GM21619 (cell line): ENCODE data around the gene CDHR2.
"Not testable (repeated sequence)": the region's sequence is repeated elsewhere in the genome, so short reads cannot be mapped to it uniquely, and the experiment has no call there.

ENCODE experiments used
- ATAC-seq: cut with Tn5 transposase; IDR thresholded peaks from one replicate; pipeline ENCODE4 v1.9.1; 2021; ENCODE audit not compliant: unreplicated experiment

CDHR2 gene

DNA sequence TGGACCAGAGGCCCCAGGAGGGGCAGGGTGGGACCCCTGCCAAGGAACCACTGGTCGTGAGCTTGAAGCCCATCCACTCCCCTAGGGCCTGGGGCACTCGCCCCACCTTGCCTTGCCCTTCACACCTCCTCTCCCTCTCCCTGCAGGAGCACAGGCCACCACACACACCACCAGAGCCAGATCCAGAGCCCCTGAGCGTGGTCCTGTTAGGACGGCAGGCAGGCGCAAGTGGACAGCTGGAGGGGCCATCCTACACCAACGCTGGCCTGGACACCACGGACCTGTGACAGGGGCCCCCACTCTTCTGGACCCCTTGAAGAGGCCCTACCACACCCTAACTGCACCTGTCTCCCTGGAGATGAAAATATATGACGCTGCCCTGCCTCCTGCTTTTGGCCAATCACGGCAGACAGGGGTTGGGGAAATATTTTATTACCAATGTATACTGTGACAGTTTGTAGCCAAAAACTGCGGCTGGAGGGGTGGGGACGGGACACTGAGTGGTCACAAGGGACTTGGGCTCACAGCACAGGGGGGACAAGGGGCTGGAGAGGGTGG lies 46.3 kb downstream of the CDHR2 start:
- ATAC-seq = no peak

DNA sequence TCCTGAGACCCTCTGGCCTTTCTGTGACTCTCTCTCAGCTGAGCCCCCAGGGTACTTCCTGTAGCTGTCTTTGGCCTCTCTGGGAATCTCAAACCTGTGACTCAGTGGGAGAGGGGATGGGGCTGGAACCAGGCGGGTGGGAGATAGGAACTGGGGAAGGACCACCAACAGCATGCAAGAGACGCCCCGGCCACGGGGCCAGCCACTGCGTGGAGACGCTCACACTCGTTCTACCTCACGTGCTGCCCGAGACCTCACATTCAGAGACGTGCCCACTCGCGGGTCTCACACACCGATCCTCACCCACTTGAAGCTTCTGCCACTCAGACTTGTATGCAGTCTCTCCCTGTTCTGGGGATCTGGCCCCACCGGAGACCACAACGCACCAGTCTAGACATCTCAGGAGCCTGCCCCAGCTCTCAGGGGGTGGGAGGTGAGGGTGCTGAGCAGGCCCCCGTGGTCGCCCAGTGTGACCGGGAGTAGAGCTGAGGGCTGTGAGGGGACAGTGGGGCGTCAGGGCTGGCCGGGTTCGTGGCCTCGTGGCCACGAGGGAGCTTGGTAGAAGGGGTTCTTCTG lies 47.0 kb downstream of the CDHR2 start:
- ATAC-seq = no peak

DNA sequence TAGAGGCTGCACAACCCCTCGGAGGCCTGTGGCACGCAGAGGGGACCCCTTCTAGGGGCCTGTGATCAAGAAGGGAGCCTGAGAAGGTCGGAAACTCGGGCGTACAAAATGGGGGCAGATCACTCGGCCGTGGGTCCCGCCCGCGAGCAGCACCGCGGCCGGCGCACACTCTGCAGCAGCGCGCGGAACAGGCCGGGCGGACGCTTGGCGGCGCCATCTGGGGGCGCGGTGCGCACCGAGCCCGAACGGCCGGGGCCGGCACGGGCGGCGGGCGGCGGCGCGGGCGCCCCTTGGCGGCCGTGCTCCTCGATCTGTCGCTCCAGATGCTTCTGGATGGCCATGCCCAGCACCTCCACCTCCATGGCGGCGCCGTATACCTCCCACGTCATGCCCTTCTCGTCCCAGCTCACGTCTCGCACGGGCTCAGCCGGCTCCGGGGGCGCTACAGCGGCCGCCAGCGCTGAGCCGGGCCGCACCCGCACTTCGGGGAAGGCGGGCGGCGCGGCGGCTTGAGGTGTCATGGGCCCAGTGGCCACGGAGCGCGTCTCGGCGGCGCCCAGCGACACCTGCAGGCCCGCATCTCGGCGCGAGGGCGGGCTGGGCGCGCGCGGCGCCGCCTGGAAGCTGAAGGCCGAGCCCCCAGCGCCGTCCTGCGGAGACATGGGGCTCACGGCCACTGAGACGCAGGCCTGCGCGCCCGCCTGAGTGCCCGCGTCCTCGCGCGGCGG lies 47.7 kb downstream of the CDHR2 start:
- peak; percentile 62 for ATAC-seq

DNA sequence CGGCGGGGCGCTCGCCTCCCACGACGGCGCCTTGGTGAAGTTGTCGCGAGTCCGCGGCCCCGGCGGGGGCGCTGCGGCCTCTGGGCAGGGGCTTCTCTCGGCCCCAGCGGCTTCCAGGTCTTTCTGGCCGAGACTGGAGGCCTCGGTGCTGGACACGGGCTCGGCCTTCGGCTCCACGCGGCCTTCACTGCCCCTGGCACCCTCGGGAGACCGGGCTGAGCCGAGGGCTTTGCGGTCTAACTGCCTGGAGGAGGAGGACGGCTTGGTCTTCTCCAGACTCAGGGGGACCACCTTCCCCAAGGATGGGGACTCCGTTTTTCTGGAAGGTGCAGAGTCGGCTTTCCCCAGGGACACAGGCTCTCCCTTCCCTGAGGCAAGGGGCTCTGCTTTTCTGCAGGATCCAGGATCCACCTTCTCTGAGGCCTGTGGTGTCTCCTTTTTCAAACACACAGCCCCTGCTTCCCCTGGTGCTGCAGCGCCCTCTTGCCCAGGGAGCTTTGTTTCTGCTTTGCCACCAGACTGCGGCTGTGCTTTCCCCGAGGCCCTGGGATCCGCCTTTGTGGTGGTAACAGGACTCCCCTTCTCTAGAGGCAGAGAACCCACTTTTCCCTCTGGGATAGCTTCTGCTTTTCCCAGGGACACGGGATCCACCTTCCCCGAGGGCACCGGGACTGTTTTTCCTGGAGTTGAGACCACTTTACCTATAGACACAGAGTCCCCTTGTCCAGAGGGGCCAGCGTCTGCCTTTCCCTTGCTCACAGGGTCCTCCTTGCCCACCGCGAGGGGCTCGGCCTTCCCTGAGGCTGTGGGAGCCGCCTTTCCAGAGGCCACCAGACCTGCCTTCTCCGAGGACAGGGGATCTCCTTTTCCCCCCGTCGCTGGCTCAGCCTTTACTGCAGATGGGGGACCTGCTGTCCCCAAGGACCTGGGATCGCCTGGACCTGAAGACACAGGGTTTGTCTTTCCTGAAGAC lies 48.6 kb downstream of the CDHR2 start:
- no peak for ATAC-seq

DNA sequence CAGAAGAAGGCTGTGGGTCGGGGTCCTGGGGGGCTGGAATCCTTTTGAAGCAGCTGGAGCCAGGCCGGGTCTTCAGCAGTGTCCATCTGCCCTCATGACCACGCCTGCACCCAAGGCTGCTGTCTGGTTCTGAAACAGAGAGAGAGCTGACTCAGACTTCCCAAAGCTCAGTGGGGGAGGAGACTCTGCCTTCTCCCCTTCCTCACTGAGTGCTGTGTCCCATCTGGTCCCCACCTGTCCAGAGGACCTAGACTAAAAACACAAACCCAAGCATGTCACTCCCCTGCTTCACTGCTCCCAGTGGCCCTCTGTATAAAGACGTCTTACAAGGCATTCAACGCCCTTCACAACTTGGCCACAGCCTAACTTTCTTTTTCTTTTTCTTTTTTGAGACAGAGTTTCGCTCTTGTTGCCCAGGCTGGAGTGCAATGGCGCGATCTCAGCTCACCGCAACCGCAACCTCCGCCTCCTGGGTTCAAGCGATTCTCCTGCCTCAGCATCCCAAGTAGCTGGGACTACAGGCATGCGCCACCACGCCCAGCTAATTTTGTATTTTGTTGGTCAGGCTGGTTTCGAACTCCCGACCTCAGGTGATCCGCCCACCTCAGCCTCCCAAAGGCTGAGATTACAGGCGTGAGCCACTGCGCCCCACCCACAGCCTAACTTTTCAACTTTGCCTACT lies 50.7 kb downstream of the CDHR2 start:
- not testable (repeated sequence) for ATAC-seq

DNA sequence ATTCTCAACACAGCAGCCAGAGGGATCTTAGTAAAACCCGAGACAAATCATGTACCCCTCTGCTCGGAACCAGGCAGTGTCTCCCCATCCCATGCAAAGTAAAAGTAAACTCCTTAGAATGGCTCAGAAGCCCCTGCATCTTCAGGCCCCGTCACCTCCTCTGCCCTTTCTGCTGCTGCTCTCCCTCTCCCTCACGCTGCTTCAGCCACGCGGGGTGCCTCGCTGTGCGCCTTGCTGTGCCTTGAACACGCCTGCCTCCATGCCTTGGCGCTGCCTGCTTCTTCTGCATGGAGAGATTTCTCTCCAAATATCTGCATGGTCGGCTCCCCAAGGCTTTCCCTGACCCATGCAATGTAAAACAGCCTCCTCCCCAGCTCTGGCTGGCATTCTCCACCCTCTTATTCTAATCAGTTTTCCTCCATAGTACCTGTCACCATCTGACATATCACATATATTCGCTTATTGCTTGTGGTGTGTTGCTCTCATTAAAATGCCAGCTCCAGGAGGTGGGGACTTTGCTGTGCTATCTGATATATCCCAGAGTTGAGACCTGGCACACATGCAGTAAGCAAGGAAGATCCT lies 52.9 kb downstream of the CDHR2 start:
- no peak for ATAC-seq

DNA sequence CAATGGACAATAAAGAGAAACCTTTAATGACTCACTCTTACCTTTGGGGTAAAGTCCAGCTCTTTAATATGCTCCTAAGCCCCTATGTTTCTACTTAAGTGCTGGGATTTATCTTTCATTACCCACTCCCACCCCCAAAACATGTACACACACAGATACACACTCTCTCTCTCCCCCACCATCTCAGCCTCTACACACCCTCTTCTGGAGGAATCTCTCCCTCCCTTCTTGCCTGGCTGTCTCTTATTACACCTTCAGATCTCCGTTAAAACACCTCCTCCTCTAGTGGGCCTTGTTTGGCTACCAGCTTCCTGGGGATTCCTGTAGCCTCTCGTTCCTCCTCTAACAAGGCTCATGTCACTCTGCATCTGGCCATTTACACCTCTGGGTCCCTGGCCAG lies 53.9 kb downstream of the CDHR2 start:
- no peak for ATAC-seq

DNA sequence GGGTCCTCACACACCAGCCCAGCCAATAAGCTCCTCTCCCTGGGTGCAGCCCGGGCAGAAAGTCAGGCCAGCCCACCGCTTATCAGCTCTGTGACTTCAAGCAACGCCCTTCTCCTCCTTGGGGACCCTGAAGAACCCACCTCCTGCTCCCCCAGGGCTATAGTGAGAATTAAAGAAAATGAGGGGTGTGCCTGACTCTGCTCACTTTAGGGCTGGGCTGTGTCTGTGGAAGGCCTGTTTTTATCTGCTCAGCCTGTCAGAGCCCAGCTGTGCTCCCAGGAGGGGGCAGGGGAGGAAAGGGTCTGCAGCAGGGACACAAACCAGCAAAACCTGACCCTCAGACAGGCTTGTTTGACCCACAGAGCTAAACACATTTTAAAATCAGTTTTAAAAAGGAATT lies 56.9 kb downstream of the CDHR2 start:
- ATAC-seq = no peak

DNA sequence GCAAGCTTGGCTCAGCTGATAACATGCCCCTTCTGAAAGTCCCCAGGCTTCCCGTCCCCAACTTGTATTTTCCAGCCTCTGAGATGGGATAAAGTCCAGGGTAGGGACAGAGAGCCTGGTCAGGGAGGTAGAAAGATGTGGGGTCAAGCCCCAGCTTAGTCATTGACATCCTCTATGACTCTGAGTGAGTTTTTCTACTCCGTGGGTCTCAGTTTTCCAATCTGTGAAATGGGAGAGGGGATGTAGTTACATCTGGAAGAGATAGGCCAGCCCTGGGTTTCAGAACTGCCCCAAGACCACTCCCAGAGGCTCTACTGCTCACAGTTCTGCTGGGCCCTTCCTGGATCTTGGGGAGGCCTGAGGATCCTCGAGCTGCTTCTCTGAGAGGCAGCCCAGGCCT lies 57.7 kb downstream of the CDHR2 start:
- ATAC-seq = no peak

DNA sequence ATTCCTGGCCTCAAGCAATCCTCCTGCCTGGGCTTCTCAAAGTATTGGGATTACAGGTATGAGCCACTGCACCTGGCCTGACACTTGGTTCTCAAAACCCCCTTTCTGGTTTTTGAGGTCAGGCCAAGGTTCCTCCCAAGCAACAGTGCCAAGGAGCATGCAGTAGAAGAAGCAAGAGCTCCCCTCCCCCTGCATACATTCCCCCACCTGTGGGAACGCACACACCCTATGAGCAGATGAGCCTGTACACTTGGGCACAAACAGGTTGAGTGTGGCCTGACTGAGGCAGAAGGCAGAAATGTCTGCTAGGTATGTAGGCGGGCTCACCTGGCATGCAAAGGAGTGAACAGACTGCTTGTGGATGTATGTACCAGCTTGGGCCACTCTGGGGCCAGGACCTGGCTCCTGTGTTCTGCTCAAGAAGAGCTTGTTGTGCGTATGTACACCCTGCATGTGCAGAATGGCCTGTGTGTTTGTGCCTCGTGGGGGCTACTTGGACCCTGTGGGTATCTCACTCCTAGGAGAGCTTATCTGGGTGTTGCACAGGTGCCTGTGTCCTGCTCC lies 59.1 kb downstream of the CDHR2 start:
- ATAC-seq = no peak

DNA sequence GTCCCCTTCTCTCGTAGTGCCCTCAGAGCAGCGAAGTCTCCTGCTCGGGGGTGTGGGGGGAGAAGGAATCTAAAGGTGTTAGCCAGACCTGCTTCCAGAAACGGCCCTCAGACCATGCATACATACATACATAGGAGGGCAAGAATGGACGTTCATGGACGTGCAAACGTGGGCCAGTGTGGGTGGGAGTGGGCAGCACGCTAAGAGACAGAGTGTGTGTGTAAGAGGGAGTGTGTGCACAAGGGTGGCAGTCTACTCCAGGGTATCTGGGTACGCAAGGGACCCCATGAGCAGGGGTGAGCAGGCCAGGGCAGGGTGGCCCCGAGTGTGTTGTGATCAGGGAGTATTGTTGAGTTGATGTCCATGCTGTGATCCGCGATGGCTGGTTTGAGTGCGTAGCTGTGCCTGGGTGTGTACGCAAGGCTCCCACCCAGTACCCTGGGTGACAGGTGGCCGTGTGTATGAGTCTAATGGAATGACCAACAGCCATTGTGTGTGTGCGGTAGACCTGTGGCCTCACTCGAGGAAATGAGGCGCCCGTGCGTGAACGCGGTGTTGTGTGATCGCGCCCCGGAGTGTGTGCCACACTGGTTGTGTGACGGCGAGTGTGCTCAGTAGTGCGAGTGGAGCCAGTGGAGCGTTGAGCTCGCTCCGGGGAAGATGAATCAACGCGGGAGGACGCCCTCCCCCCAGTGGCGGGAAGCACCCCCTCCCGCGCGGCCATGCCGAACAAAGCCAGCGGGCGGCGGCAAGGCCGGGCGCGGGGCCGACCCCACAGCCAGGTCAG lies 60.0 kb downstream of the CDHR2 start:
- peak; percentile 24 for ATAC-seq

DNA sequence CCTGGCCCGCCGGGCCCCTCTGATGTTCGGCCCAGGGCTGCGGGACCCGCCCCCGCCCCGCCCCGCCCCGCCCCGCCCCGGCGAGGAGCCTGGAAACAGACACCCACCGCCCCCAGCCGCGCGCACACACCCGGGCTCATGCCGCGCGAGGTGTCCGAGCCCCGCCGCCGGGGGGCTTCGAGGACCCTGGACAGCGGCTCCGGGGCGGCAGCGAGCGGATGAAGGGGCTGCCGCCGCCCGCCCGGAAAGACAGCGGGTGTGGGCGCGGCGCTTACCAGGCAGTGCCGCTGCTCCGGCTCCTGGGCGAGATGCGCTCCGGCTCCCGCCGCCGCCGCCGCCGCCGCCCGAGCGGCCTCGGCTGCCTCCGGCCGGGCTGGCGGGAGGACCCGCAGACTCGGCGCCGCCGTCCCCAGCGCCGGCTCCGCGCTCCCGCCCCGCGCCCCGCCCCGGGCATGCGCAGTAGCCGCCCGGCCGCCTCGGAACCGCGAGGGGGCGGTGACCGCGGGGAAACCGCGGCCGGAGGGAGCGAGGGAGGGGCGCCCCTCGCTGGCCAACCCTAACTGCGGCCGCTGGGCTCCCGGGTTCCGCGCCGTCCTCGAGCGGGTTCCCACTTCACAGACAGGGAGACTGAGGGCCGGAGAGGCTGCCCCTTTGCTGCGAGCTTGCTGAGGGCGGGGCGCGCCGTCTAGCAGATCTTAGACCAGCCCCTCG lies 60.7 kb downstream of the CDHR2 start, which contains the start of gene GPRIN1:
Gene GPRIN1 (minus strand): TSS at position 433 of the 711 bp plus-strand sequence. CDS start 10,322 bp downstream, outside the sequence.
- peak; percentile 80 for ATAC-seq

DNA sequence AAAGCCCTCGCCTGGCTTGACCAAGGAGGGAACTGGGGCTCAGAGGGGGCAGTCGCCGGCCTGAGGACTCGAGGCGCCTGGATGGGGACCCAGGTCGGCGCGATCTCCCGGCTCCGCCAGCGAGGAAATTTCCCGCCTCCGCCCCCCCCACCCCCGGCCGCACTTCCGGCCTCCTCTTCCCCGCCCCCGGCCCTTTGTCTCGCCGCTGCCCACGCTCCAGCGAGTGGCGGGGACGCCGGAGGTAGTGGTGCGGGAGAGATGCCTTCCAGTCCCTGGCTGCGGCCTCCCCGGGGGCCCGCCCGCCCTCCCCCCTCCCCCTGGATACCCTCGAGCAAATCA lies 61.3 kb downstream of the CDHR2 start:
- peak; percentile 19 for ATAC-seq

DNA sequence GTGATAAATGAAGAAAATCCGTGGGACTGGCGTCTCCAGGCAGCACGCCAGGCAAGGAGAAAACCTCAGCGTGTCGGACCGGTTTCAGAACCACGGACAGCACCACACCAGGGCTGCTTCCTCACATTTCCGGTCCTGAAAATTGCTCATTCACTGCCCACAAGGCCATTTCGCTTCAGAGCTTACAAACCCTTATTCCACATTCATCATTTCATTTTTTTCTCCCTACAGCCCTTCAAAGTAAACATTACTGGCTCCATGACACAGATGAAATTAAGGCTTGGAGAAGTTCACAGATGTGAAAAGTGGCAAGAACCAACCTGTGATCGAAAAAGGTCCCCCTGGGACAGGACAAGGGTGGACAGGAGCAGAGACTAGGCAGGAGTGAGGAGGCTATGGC lies 62.3 kb downstream of the CDHR2 start:
- no peak for ATAC-seq

DNA sequence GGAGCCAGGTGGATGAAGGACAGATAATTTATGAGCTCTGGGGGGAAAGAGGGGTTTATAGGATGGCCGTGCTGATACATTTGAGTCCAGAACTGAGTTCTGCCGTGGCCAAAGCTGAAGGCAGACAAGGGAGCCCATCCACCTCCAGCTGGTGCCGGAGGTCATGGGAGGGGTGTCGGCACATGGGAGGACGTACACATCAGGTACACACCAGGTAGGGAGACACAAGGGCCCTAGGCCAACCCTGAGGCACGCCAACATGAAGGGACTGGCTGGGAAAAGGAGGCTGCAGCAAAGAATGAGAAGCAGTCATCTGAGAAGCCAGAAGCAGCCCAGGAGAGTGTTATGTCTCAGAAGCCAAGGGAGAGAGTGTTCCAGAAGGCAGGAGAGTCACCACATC lies 62.9 kb downstream of the CDHR2 start:
- ATAC-seq = no peak

DNA sequence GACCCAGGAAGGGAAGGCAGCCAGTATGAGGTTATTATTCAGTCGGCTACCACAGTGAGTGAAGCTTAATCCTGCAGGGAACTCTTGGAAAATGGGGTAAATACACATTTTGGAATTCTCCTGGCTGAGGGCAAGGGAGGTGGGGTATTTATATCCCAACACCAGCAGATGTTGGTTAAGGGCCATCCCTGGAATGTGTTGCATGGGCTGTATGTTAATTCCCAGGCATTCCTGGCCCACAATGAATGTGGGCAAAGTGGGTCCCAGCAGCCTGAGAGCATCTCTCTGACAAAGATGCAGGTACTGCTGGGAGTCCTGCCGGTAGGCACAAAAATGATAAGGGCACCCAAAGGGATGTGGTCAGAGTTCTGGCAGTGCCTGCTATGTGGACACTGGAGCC lies 63.7 kb downstream of the CDHR2 start:
- ATAC-seq = no peak

DNA sequence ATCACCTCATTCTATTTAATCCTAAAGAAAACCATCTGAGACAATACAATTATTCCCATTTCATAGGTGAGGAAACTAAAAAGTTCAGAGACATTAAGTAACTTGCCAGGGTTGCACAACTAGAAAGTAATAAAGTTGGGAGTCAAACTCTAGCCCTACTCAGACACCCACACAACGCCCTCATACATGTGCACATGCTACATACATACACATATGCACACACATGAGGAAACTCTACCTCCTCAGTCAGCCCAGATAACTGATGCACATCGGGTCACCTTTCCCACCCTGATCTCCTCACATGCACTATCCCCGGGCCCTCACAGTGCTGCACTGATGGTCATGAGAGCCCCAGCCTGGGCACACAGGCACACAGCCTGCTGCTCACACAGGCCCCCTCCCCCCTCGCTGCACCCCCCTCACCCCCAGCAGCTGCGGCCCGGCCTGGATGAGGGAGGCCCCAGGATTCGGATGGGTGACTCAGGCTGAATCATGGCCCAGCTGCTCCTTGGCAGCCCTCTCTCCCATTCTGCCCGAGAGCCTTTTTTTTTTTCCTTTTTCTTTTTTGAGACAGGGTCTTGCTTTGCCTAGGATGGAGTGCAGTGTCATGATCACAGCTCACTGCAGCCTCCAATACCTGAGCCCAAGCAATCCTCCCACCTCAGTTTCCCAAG lies 65.8 kb downstream of the CDHR2 start:
- ATAC-seq = no peak

DNA sequence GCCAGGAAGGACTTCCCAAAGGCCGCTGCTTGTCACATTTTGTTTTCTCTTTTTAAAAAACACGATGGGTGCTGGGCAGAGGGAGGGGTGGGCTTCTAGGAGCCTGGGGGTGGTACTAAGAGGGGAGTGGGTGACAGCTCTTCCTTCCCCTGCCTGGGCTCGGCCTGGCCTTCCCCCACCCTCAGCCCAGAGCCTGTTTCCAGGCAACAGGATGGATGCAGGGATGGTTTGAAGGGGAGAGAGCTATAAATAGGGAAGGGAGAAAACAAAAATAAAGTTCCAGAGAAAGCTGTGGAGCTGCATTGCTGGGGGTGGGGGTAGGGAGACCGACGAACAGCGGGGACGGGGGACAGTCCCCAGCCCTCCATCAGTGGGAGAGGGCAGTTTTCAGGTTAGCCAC lies 67.4 kb downstream of the CDHR2 start:
- ATAC-seq = no peak
